NCI-H1105 treated with DMSO at 0.1 percent for 48 hours (cell line): ENCODE results near the gene SCGB1A1.

Experiments used
- DNase-seq: peaks from one replicate; lab custom pipeline; 2025; lab: John Stamatoyannopoulos, UW

SCGB1A1 gene

GRCh38 chr11:62421996-62422395 lies 3.2 kb downstream of the SCGB1A1 start:
- DNase-seq: no peak

GRCh38 chr11:62423012-62423411 lies 4.2 kb downstream of the SCGB1A1 start:
- DNase-seq: no peak

GRCh38 chr11:62427630-62428233 lies 8.9 kb downstream of the SCGB1A1 start:
- no peak for DNase-seq

- no peak for DNase-seq
These were observed 10.2 kb downstream of the SCGB1A1 start for GRCh38 chr11:62428871-62429560.

GRCh38 chr11:62430425-62430824 lies 11.6 kb downstream of the SCGB1A1 start:
- no peak for DNase-seq

- DNase-seq: no peak
These were observed 12.5 kb downstream of the SCGB1A1 start for GRCh38 chr11:62431171-62431901.

GRCh38 chr11:62432695-62433094 lies 13.9 kb downstream of the SCGB1A1 start:
- no peak for DNase-seq

- DNase-seq: no peak
These were observed 14.5 kb downstream of the SCGB1A1 start for GRCh38 chr11:62433141-62433903.

- DNase-seq: no peak
These were observed 15.1 kb downstream of the SCGB1A1 start for GRCh38 chr11:62433904-62434276.

GRCh38 chr11:62435846-62436660 lies 17.2 kb downstream of the SCGB1A1 start:
- DNase-seq: no peak

GRCh38 chr11:62437616-62438015 lies 18.8 kb downstream of the SCGB1A1 start:
- DNase-seq: no peak

GRCh38 chr11:62438641-62439040 lies 19.8 kb downstream of the SCGB1A1 start:
- no peak for DNase-seq

- DNase-seq: no peak
These were observed 21.2 kb downstream of the SCGB1A1 start for GRCh38 chr11:62439785-62440602.

- DNase-seq: no peak
These were observed 24.8 kb downstream of the SCGB1A1 start for GRCh38 chr11:62443390-62444235.

- DNase-seq: peak; percentile 48
These were observed 25.5 kb downstream of the SCGB1A1 start for GRCh38 chr11:62444236-62444833.

GRCh38 chr11:62444835-62445234 lies 26.0 kb downstream of the SCGB1A1 start:
- no peak for DNase-seq

GRCh38 chr11:62445314-62445740 lies 26.5 kb downstream of the SCGB1A1 start:
- DNase-seq: no peak

- DNase-seq: no peak
These were observed 27.3 kb downstream of the SCGB1A1 start for GRCh38 chr11:62446091-62446490.

- peak; percentile 35 for DNase-seq
These were observed 30.6 kb downstream of the SCGB1A1 start for GRCh38 chr11:62449451-62449851.
